NCI-H345 treated with DMSO at 0.1 percent for 48 hours (cell line): ENCODE measurements around the gene VAV2.

Source experiments
- DNase-seq: peaks from one replicate; lab custom pipeline; 2025; ENCODE audit not compliant: unreplicated experiment; lab: John Stamatoyannopoulos, UW

The VAV2 gene

DNA sequence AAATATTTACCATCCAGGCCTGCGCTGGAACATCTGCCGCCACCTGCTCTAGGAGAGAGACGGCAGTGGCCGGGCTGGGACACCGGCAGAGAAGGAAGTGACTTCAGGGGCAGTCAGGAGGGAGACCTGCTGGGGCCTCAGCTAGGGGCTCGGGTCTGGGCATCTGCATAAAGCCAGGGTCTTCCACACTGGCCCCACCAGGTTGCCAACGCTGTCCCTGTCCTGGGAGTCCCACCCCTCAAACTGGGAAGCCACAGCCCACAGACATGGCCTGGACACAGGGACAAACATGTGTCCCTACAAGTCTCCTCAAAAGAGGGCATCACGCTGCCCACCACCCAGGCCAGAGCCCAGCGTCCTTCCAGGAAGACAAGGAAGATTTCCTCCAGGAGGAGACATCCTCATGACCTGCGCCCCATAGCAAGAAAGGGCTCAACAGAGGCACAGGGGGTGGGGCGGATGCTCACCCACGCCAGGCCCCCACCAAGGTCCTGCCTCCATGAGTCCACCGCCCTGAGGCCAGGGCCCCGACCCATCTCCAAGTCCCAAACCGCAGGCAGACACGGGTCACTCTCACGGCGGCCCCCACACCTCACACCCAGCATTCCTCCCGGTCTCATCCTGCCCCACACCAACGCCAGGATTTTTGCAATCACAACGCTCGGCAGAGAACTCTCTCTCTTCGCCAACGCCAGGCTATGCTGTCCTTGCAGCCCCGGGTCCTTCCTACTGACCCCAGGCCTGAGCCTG is 9.0 kb downstream of the VAV2 start:
- DNase-seq, result no peak

GRCh38 chr9:133981958-133982681 is 10.0 kb downstream of the VAV2 start:
- DNase-seq, result no peak

GRCh38 chr9:133981589-133981957 is 10.6 kb downstream of the VAV2 start:
- DNase-seq, result no peak

- DNase-seq, result no peak
Measured at GRCh38 chr9:133980864-133981588, 11.1 kb downstream of the VAV2 start.

- no peak for DNase-seq
Measured at GRCh38 chr9:133979921-133980863, 11.9 kb downstream of the VAV2 start.

GRCh38 chr9:133979273-133979920 is 12.7 kb downstream of the VAV2 start:
- no peak for DNase-seq

DNA sequence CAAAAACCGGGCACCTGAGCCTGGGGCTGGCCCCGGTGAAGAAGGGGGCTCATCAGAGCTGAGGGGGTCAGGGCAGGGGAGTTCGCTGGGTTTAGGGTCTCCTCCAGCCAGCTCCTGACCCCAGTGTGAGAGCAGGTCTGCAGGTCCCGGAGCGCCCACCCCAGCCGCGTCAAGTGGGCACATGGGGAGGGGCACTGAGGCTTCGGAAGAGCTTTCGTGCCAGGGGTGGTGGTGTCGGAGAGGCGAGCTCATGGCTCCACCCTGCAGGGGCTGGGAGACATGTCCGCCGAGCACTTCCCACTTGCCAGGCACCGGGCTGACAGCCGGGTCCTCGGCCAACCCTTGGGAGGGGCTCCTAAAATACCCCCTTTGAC is 13.2 kb downstream of the VAV2 start:
- no peak for DNase-seq

DNA sequence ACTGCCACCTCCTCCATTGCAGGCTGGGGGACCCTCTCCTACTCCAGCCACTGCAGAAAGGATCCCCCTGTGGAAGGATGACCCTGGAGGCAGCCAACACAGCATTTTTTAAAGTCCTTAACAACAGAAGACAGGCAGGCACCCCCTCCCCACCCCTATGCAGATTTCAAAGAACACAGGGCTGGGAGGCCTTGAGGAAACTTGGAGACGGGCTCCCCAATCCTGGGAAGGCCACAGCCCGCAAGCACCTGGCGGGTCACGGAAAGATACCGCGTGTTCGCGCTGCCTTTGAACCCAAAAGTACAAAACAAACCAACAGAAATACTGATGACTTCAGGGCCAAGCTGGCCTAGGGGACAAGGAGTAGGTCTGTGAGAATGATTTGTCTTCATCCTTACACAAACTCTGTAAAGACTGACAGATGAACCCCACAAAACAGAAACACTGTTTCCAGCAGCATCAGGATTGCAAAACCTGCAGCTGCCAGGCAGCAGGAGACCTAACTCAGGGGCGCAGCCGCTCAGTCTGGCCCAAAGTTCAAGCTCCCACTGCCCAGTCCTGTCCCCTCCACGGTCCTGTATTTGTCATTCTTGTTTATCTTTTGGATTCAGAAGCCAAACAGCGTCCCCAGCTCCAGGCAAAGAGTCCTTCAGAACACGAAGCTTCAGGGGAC is 13.8 kb downstream of the VAV2 start:
- no peak for DNase-seq

GRCh38 chr9:133977421-133978201 is 14.5 kb downstream of the VAV2 start:
- DNase-seq, result no peak

DNA sequence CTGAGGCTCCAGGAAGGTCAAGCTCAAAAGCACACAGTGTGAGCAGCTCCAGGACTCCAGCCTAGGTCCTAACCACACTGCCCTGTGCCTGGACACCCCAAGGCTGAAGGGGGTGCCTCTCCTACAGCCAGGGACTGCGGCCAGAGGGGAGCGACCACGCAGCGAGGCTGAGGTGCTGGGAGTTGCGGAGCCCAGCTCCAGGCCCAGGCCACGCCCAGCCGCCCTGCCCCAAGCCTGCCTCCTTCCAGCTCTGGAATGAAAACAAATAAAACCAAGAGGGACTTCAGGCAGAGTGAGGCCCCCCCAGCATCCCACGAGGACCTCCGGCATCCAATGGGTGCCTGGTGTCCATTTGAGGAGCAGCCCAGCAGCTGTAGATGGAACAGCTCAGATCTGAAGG is 15.2 kb downstream of the VAV2 start:
- DNase-seq, result no peak

DNA sequence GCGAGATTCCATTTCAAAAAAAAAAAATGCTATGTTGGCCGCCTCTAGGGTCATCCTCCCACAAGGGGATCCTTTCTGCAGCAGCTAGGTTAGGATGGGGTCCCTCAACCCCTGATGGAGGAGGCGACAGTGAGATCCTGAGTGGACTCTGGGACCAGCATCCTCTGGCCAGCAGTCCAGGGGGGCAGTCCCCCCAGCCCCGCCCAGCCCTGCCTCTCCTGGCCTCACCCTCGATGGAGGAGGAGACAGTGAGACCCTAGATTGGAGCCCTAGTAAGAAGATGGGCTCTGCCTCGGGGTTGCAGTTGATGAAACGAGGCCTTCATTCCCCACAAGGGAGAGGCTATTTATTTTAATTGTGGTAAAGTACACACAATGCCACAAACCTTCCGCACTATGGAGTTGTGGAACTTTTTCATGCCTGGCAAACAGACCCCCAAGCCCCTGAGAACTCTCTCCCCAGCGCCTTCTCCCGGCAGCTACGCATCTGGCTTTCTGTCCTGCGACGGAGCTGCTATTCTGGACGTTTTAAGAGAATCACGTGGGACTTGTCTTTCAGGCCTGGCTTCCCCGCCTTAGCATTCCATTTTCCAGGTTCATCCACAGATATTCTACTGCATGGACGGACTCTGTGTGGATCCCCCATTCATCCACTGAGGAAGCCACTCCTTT is 15.8 kb downstream of the VAV2 start:
- no peak for DNase-seq

DNA sequence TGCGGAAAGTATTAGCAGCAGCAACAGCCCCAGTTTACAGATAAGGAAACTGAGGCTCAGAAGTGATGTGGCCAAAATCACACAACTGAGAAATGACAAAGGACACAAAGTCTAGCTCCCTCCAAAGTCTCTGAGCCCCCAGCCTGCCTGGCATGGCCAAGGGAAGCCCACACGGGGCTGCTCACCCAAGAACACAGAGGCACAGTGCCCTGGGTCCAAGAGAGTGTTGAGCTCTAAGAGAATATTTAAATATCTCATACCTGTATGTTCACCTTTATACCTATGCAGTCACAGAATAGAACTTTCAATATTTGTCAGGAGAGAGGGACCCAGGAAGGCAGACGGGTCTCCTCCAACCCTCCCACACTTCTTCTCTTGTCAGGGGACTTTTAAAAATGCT is 16.6 kb downstream of the VAV2 start:
- no peak for DNase-seq

- no peak for DNase-seq
Measured at GRCh38 chr9:133974631-133975341, 17.3 kb downstream of the VAV2 start.

DNA sequence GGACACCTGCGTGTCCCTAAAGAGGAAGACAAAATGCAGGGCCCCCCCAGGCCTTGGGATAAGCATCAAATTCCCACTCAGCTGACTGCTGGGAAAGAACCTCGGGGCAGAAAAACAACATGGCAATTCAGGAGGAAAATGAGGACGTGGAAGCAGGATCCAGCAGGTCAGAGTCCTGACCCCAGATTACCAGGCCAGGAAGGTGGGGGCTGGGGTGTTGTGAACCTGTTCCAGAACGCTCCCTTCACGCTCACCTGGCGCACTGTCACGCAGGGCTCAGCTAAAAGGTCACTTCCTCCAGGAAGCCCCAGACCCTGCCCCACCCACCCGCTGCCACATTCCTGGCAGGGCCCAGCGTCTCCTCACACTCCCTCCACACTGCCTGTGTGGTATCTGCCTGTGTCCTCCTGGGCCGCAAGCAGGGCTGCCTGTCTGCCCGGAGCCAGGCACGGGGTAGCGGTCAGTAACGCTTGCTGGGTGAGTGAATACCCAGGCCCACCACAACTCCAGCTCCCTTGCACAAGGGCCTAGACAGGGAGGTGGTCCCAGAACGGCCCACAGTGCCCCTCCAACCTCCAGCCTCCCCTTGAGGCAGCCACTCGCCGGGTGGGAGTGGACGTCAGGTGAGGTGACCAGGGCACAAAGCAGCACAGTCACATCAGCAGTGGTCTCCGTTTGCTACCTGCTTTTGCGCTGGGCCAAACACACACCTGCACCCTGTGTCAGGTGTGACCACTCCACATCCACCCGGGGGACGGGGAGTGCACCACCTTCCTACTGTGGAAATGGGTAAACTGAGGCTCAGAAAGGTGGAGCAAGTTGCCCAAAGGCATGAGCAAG is 18.1 kb downstream of the VAV2 start:
- DNase-seq, result no peak

DNA sequence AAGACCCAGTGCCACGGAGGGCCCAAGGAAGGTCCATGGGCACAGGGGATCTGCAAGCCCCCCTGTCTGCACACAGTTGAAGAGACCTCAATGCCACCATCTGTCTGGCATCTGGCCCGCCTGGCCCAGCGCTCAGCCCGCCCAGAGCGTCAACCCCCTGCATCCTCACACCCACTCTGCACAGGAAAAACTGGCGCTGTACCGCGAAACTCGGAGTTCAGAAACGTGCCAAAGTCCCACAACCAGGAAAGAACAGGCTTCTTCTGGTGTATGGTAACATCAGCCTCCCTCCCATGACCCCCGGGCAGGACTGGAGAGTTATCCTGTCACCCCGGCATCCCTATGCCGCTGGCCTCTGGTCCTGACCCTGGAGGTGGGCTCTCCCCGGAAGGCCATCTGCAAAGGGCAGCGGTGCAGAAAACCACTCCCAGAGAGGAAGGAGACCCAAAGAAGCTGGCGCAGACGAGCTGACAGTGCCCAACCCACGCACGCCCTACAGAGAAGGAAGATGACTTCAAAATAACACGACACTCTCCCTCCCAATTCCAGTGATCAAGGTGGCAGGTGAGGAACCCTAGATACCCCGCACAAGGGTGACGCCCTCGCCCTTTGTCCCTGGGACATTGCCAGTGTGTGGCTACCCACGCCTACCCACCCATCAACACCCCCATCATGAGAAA is 18.9 kb downstream of the VAV2 start:
- DNase-seq, result no peak
